ENCODE results near the gene PLEKHB1.
A peak's percentile ranks its signal among the peaks of the same experiment; 100 is the strongest.
"Not testable (repeated sequence)": the region's sequence is repeated elsewhere in the genome, so short reads cannot be mapped to it uniquely, and the experiment has no call there.

PLEKHB1 gene

DNA sequence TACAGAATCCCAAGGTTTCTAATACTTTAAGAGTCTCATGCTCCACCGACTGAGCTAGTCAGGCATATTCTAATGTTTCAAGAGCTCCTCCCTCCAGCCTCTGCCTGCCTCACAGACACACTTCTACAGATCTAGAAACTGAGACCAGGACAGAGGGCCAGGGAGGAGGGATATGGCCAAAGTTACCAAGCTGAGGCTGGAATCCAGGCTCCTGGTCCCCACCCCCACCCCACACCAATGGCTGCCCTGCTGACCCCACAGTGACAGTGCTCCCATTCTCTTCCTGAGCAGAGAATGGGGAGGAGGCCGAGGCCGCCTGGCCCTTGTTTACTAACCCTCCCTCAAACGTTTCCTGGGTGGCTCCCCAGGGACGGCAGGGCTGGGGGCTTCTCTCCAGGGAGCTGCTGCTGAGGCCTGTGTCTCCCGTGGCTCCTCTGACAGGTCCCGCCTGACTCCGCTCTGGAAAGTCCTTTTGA lies 2.2 kb downstream of the PLEKHB1 start:
- peak; percentile 41 for DNase-seq

- DNase-seq: no peak
Measured at GRCh38 chr11:73649206-73649605, 2.8 kb downstream of the PLEKHB1 start.

DNA sequence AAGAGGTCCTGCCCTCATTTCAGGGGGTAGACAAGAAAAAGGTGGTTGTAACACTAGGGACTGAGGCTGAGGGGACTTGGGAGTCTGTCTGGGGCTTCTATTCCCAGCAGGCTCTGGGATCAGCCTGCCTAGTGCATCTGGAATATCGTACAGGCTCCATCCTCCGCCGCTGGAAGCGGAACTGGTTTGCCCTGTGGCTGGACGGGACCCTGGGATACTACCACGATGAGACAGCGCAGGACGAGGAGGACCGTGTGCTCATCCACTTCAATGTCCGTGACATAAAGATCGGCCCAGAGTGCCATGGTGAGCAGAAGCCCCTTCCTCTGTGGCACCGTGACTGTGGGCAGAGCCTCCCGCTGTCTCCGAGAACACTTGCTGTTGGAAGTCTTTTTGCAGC lies 4.0 kb downstream of the PLEKHB1 start:
- no peak for DNase-seq

- no peak for DNase-seq
Measured at GRCh38 chr11:73651252-73651651, 4.9 kb downstream of the PLEKHB1 start.

DNA sequence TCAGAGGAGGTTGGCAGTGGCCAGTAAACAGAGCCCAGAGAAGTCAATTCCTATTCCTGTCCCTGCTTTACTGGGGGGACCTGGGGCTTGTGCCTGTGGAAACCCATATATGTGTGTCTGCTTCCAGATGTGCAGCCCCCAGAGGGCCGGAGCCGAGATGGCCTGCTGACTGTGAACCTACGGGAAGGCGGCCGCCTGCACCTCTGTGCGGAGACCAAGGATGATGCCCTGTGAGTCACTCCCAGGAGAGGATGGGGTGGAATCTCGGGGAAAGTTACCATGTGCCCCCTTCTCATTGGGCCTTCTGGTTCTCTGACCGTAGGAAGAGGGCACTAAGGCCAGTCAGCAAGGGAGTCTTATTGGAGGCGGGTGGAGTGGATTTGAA lies 5.3 kb downstream of the PLEKHB1 start:
- no peak for DNase-seq

- DNase-seq: peak; percentile 61
Measured at GRCh38 chr11:73652046-73652730, 5.8 kb downstream of the PLEKHB1 start.

GRCh38 chr11:73652856-73653559 lies 6.6 kb downstream of the PLEKHB1 start:
- DNase-seq: no peak

GRCh38 chr11:73653996-73654395 lies 7.6 kb downstream of the PLEKHB1 start:
- no peak for DNase-seq

DNA sequence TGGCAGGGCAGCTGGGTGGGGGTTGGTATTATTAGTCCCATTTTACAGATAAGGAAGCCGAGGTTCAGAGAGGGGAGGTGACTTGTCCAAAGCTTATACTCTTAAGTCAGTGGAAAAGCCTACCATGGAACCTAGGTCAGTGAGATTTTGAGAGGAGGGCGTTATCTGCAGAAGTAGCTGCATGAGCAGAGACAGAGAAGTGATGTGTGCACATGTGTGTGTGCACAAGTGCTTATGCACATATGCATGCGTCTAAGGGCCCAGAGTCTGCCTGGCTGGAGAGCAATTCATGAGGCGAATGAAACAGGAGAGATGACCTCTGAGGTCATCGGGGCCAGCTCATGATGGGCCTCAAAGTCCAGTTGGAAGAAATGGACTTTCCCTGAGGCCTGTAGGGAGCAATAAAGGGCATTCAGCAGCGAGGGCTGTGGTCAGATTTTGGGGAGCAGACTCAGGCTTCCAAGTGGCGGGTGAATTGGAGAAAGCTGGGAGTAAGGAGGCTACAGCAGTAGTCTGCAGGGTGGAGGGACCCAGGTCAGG lies 8.2 kb downstream of the PLEKHB1 start:
- no peak for DNase-seq

- no peak for DNase-seq
Measured at GRCh38 chr11:73655686-73656085, 9.3 kb downstream of the PLEKHB1 start.

DNA sequence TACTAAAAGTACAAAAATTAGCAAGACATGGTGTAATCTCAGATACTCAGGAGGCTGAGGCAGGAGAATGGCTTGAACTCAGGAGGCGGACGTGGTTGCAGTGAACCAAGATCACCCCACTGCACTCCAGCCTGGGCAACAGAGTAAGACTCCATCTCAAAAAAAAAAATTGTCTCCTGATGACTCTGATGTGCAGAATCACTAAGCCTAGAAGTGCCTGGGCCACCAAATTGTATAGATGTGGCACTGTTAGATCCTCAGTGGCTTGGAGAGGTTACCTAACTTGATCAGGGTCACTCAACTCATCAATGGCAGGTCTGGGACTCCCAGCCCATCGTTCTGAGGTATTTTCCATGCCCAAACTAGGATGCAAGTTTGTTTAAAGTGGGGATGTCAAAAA lies 10.6 kb downstream of the PLEKHB1 start:
- no peak for DNase-seq

DNA sequence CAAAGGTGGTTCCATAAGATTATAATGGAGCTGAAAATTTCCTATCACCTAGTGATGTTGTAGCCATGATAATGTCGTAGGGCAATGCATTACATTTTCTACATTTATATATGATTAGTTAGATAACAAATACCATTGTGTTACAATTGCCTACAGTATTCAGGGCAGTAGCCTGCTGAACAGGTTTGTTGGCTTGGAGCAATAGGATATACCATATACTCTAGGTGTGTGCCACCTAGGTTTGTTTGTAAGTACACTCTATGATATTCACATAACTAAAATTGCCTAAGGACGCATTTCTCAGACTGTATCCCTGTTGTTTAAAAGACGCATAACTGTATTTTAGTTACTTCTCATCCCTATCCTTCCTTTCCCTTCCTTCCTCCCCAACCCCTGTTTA lies 13.6 kb downstream of the PLEKHB1 start:
- no peak for DNase-seq

GRCh38 chr11:73660497-73661034 lies 14.2 kb downstream of the PLEKHB1 start:
- DNase-seq: no peak

DNA sequence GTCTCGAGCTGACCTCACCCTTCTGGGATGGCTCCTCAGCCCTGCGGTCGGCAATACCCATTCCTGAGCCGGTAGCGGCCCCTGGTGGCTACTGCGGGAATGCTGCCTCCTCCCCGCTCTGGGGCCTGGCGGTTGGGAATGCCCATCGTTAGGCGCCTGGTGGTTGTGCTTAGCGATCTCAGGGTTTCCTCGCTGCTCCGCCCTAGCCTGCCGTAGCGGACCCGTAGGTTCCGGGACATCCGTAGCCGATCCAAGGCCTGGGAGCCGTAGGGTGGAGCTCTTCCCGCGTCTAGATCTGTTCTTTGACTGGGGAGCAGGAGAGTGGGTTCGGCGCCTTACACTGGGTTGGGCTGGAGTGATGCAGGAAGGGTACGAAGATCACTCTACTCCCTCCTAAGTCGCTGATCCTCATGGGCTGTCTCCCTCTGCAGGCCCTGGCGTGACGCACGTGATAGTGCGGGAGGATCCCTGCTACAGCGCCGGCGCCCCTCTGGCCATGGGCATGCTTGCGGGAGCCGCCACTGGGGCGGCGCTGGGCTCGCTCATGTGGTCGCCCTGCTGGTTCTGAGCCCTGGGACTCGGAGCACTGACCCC lies 14.8 kb downstream of the PLEKHB1 start:
- peak; percentile 83 for DNase-seq

DNA sequence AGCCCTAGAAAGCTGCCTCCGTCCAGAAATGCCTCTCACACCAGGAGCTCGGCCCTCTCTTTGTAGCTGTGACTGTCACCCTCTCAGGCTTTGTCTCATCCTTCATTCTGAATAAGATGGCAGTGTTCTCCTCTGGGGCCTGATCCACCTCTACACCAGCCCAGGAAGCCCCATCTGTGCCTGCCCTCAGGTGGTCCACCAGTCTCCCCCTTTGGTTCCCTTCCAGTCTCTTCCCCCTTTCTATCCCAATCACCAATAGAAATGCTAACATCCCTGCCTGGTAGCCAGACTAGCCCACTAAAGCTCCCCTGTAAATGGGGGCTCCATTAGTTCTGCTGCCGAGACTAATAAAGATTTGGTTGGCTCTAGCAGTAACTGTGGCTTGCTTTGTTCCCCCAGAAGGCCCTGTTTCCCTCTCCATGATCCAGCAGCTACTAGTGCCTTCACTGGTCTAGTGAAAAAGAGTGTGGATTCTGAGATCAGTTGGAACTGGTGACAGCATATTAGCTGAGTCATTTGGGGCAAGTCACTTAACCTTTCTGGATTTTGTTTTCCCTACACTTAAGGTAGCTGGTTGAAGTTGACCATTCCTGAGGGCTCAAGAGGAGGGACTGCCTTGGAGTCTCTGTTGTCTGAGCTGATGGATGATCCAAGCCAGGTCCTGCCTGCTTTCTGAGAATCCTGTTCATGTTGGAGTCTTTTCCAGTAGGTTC lies 16.2 kb downstream of the PLEKHB1 start:
- no peak for DNase-seq

DNA sequence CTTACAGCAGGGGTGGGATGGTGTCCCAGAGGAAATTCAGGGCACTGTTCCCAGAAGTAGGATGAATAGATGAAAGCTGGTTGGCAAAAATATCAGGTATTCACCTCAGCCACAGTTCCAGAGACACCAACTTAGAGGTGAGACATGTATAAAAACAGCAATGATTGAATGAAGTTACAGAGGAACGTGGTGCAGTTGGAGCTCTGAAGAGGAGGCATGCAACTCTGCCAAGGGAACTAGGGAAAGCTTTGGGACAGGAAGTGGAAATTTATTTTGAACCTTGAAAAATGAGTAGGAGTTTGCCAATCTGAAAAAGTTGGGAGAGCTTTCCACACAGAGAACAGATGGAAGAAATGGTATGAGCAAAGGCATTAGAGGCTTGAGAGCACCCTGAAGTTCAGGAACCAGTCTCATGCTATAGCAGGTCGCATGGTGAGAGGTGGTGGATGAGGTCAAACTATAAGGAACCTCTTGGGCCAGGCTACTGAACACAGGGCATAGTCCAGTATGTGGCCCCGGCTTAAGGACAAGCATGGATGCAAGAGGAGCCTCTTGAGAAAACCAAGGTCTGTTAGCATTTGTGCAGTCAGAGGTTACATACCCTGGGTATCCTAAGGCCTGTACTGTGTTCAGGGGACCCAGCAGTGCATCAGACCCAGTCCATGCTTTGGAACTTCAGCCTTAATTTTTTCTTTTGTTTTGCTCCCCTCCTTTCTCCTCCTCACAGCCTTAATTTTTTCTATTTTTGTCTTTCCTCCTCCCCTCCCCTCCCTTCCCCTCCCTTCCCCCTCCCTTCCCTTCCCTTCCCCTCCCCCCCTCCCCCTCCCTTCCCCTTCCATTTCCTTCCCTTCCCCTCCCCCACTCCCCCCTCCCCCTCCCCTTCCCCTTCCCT lies 17.5 kb downstream of the PLEKHB1 start:
- DNase-seq: no peak

DNA sequence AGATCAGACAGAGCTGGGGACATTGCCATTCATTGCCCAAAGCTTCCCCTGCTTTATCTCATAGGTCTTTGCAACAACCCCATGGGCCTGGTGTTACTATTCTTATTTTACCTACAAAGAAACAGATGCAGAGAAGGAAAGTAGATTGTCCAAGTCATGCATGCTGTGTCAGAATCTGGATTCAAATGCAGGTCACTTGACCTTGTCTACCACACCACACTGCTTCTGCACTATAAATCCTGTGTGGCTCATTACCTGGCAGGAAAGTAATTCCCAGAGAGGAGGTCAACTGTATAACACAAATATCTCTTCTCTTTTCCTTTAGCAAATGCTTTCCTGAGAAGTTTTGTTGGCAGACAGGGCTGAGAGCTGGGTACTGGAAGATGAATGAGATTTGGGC lies 18.5 kb downstream of the PLEKHB1 start:
- DNase-seq: no peak

DNA sequence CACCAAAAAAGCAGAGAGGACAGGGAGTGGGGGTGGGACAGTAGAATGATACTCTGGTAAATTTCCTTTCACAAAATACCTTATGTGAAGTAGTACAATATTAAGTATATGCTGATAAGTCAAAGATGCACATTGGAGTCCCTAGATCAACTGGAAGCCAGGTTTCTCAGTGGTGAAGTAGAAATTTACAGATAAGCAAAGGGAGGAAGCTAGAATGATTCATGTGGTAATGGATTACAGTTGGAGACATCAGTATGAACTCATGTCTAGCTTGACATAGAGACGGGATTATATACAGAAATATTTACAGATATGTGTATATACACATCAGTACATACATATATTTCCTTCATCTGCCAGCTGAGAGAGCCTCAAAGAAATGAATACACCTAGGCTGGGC lies 21.5 kb downstream of the PLEKHB1 start:
- DNase-seq: no peak

DNA sequence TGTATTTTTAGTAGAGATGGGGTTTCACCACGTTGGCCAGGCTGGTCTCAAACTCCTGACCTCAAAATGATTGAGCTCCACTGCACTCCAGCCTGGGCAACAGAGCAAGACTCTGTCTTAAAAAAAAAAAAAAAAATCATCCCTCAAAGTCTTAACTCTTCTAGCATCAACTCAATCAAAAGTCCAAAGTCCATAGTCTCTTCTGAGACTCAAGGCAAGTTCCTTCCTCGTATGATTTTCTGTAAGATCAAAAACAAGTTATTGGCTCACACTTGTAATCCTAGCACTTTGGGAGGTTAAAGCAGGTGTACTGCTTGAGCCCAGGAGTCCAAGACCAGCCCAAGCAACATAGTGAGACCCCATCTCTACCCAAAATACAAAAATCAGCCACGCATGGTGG lies 24.4 kb downstream of the PLEKHB1 start:
- no peak for DNase-seq

DNA sequence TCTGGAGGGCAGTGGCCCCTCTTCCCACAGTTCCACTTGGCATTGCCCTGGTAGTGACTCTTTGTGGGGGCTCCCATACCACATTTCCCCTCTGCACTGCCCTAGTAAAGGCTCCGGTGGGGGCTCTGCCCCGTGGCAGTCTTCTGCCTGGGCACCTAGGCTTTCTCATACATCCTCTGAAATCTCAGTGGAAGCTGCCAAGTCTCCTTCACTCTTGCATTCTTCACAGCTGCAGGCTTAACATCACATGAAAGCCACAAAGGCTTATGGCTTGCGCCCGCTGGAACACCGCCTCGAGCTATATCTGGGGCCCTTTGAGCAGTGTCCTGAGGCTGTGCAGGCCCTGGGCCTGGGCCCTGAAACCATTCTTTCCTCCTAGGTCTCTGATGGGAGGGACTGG lies 25.3 kb downstream of the PLEKHB1 start:
- no peak for DNase-seq

- DNase-seq: not testable (repeated sequence)
Measured at GRCh38 chr11:73676552-73676951, 30.2 kb downstream of the PLEKHB1 start.

GRCh38 chr11:73680687-73681086 lies 34.3 kb downstream of the PLEKHB1 start:
- no peak for DNase-seq
